Urinary bladder (tissue), 2 donors: ENCODE results near the gene CAPZA3. TPM values are rescaled to one million over a fixed set of nuclear protein-coding genes. Genes with fewer than 3 reads are reported as not detected.

ENCODE experiments used
- polyA plus RNA-seq: library from polyadenylated mRNA; stranded (reverse); fragments of 200-250 nt; gene quantifications from one replicate; pipeline ENCODE4 v1.2.3, GENCODE V29; 2013
- total RNA-seq: library from RNA; depleted of rRNA; stranded (reverse); fragments of >200 nt; gene quantifications from one replicate; pipeline ENCODE4 v1.2.3, GENCODE V29; 2014
- donor health status: healthy.

Gene CAPZA3
- total and polyA plus RNA-seq, 2 donors = not detected

Other genes starting within 250 kb of the CAPZA3 start
- not detected for gene PLCZ1, start 107 bp upstream of the CAPZA3 start, total RNA-seq
- not detected for gene PLCZ1, start 107 bp upstream of the CAPZA3 start, polyA plus RNA-seq